GM18870 (cell line): ENCODE measurements around the gene NFYB.
"Not testable (repeated sequence)": the region's sequence is repeated elsewhere in the genome, so short reads cannot be mapped to it uniquely, and the experiment has no call there.

Source experiments
- ATAC-seq: cut with Tn5 transposase; IDR thresholded peaks from one replicate; pipeline ENCODE4 v1.9.1; 2021; ENCODE audit warnings: moderate library complexity; ENCODE audit not compliant: unreplicated experiment

The NFYB gene

DNA sequence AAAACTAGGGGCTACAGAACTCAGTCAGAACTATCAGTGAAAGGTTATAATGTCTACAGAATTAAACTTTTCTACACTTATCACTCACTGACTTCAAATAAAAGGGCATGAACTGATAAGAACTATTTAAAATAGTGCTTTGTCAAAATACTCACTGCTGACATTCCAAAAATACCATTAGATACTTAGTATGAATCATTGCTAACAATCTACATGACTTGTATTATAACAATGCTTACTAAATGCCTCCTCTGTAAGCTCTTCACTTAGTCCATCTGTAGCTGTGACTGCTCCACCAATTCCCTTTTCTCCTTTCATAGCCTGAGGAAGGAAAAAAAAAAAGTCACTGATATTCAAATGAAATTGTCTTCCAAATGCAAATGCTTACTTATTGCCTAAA is 17.0 kb downstream of the NFYB start:
- ATAC-seq, result no peak

DNA sequence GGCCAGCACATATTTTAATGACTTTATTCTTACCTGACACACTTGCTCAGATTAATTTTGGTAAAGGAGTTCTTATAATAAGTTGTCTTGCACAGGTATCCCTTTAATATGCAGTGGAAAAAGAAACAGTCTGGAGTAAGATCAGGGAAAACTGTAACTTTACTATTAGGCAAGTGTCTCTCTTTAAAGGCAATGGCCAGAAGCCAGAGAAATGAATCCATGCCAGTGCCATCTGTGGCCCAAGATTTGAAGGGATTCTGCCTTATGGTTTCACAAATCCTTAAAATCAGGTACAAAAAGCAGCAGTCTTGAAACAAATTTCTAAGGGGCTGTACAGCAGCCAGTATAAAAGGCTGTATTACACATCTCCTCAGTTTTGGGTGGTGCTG is 22.4 kb downstream of the NFYB start:
- ATAC-seq, result no peak

DNA sequence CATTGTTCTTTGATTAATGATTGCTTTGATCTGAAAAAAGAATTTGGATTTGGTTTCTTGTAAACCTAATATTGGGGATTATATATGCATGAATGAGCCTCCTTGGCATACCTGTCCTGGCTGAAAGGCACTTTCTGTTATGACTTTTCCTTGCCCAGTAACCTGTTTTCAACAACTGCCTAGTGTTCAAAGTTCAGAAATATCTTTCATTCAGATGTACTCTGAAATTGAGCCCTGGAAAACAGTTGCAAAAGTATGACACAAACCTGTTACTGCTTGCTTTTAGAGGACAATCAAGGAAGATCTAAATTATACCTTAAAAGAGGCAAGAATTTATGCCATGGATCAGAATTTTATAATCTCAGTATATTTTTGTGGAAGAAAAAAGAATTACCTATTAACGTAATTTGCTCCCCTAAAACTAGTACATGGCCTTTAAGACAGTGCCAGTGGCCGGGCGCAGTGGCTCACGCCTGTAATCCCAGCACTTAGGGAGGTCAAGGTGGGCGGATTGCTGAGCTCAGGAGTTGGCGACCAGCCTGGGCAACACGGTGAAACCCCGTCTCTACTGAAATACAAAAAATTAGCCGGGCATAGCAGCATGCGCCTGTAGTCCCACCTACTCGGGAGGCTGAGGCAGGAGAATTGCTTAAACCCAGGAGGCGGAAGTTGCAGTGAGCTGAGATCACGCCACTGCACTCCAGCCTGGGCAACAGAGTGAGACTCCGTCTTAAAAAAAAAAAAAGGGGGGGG is 23.0 kb downstream of the NFYB start:
- not testable (repeated sequence) for ATAC-seq

DNA sequence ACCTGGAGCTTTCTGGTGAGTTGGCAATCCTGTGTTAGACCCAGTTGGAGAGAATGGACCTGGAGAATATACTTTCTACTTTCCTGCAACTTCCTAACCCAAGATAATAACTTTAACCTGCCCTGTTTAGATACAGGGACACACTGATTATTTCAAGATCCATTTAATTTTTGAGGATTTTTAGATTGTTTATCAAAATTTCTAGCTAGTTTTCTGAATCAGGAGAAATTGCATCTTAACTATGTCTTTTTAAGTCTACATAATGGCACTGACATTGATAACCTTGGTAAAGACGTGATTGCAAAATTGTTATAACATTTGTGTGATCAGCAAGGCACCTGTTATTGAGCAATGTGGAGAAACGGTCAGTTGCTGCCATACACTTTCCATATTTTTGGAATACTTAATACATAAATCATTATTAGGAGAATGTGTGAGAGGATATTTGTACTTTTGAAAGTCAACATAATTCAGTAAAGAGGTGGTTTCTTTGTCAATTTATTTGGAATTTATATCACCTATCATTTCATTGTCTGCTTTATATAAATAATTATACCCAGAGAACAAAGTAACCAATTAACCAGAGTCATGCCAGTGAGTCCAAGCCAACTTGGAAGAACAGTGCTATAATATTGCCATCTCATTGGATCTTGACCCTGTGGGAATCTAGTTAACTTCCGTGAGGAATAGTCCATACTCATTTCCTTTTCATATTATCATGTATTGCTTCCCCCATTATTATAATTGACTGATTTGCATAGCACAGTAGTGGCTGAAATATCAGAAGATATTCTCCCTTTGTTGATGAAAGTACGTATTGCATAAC is 28.4 kb downstream of the NFYB start:
- no peak for ATAC-seq

DNA sequence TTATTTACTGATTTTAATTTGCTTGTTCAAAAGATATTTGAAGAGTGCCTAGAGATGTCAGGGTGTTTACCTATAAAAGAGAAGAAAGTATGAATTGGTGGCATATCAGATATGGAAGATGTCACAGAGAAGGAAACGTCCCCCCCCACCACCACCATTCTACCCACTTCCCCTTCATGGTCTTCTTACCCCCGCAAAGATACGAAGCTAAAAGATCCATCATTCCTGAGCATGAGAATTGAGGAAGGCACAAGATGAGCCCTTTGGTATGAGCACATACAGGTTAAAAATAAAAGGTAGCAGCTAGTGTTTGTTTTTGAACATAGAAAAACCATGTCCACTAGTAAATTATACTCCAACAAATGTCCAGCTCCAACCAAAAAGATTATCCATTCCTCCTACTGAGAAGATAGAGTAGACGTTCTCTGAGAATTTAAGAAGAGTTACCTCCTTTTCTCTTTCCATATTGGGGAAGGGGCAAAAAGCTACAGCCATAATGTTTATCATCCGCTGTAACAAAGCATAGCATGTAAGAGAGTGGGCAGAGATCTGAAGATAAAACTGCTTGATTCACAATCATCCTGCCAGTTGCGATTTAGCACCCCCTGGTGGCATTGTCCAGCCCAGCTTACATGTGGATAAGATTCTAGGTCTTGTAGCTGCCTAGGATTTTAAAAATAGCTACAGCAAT is 29.1 kb downstream of the NFYB start:
- ATAC-seq, result no peak

DNA sequence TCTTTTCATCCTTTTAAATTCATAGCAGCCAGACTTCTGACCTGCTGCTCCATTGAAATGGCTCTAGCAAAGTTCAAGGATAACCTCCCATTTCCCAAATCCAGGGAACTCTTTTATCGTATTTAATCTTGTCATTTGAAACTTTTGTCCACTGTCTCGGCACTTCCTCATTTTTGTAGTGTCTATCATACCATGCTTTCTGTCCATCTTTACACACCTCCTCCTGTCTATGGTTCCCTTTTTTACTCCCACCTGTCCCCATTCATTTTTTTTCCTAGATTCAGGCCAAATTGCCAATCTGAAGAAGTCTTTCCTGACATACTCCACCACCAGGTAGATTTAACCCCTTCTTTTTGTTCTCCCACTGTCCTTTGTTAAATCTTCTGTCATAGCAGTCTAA is 31.0 kb downstream of the NFYB start:
- ATAC-seq, result no peak

DNA sequence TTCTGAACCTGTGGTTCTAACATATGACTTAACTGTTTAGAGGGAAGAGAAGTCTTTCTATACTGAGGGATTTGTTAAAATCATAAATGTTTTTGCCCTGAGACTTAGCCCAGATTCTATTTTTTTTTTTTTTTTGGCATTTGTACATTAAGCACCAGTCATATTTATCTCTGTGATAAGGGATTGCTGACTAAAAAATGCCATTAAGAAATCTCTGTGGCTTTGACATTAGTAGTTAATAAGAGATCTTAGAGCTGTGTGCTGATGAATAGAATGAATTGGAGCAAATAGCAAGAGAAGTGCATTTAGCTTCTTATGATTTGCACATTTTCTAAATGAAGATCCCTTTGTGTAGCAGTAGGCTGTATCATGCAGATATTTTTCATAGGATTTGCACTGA is 32.5 kb downstream of the NFYB start:
- no peak for ATAC-seq

DNA sequence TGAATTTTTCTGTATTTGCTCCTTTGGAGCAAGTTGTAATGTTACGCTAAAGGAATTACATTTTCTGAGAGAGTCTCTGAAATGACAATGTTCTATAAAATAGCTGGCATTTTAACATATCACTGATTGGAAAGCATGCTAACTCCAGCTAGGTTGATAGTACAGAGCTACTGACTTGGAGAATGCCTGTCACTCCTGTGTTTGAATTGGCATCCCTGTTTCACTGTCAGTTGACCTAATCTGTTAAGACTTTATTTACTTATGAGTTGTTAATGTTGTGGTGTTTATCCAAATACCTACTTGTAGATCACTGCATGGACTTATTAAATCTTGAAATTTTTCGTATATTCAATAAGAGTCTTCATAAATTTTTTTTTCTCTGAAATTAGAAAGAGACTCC is 40.1 kb downstream of the NFYB start:
- ATAC-seq, result no peak

DNA sequence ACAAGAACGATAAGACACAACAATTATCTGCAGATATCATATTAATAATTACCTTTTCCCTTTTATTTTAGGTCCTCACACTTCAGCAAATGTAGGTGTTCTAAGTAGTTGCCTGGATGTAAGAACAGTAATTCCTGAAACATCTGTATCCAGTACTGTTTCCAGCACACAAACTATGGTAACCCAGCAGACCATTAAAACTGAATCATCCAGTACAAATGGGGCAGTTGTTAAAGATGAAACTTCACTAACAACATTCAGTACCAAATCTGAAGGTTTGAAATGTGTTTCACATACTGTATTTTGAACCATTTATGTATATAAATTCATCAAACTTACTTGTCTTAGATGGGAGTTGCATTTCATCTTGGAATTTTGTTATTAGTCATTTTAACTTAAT is 42.7 kb downstream of the NFYB start:
- ATAC-seq, result no peak

DNA sequence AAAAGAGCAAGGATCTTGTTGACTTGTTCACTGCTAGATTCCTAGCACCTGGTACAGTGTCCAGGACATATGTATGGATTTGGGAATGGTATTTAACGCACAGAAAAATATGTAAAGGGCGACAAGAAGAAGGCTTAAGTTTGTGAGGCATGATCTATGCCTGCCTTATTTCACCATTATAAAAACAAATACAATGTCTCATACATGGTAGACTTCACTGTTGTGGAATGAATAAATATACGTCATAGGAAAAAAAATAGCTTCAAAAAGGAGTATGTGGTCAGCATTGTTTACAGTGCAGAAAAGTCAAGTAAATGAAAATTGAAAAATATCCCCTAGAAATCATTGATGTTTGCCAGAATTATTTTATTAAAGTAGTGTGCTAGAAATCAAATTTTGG is 43.7 kb downstream of the NFYB start:
- ATAC-seq, result no peak

DNA sequence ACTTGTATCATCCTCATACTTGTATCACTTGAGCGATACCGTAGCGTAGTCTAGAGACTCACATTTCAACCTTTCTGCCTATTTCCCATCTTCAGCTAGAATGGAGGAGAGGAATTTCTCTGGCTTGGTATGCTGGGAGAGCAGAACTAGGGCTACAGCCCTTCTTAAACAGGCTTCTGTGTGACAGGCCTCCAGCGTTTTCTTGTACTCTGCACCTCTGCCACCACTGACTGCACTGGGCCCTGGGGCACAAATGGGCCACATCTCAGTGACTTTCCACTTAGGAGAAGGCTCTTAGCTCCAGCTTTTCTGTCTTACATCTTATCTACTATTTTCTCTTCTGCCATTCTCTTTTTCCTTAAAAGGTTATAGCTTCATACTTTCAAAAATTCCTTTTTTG is 46.9 kb downstream of the NFYB start:
- ATAC-seq, result no peak

DNA sequence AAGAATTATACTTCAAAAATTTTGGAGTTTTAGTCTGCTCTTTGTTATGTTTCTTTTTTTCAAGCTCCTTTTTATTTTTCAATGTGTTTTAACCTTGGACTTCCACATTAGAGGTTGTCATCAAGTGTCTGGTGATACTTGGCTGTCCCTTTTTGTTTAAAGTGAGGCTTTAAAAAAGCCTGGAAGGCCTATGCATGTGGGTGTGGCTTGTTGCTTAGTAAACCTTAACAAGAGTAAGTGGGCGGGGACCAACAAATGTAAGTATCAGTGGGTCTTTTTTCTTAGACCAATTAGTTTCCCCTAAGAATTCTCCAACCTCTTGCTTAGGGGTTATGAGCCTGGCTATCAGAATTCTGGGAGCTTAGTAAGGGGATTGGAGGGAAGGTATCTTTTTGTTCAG is 47.3 kb downstream of the NFYB start:
- no peak for ATAC-seq

DNA sequence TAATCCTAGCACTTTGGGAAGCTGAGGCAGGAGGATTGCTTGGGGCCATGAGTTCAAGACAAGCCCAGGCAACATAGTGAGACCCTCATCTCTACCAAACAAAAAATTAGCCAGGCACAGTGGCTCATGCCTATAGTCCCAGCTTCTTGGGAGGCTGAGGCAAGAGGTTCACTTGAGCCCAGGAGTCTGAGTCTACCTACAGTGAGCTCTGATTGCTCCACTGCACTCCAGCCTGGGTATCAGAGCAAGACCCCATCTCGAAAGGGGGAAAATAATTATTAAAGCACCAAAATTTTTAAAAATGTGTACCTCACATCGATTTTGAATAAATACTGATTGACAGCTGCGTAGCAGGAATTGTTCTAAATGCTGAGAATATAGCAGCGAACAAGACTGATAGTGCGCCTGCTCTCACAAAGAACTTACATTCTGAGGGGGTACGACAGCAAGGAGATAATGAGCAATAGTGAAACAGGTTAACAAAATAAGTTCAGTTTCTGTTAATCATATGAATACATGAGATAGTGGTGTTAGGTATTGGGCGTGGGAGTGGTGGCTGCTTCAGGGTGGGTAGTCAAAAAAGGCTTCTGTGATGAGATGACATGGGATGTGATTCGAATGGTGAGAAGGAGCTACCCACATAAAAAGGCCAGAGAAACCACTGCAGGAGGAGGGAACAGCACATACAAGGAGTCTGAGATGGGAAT is 54.1 kb downstream of the NFYB start:
- peak; percentile 79 for ATAC-seq

DNA sequence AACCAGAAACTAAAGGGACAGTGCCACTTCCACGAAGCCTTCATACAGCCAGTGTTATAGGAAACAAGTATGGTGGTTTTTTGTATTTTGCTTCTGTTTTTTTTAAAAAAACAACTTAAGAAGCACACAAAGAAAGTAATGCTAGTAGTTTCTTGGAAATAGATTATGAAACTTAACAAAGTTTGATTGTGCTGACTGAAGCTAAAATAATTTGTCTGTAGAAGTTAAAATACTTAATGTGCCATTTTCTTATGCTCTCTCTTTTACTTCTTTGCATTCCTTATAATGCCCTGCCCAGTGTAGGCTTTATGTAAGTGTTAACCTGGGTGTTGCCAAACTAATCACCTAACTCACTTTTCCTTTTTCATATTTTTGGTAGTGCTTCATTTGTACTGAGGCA is 57.2 kb downstream of the NFYB start:
- no peak for ATAC-seq

DNA sequence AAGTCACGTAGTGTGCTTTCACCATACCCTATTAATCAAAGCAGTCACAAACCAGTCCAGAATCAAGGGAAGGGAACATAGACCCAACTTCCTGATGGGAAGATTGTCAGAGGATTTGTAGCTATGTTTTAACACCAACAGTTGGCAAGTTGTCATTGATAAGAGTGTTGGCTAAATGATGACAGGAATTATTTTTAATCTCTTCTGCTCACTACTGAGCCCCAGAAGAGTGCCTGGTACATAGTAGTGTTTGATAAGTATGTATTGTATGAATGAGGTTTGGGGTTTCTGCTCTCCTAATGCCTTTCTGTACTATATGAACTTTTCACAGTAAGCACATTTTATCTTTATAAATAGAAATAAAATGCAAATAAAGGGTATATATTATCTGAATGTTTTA is 59.0 kb downstream of the NFYB start:
- no peak for ATAC-seq

DNA sequence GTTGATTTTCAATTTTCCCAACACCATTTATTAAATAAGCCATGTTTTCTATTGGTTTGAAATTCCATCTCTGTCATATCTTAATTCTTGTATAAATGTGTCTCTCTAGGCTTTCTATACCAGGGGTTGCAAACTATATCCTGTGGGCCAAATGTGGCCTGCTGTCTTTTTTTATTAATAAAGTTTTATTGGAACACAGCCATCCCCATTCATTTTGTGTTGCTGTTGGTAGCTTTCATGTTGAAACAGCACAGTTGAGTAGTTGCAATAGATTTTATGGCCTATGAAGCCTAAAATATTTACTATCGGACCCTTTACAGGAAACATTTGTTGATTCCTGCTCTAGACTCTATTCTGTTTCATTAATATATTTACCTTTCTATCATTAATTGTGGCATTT is 64.3 kb downstream of the NFYB start:
- no peak for ATAC-seq

DNA sequence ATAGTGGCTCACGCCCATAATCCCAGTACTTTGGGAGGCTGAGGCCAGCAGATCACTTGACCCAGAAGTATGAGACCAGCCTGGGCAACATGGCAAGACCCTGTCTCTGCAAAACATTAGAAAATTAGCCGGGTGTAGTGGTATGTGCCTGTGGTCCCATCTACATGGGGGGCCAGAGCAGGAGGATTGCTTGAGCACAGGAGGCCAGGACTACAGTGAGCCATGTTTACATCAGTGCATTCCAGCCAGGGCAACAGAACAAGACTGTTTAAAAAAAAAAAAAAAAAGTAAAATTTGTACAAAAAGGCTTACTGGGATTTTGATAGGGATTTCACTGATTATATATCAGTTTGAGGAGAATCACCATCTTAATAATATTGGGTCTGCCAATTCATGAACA is 65.9 kb downstream of the NFYB start:
- ATAC-seq, result no peak
